HG02870 (cell line): ENCODE results near the gene CPM.
"Not testable (repeated sequence)": the region's sequence is repeated elsewhere in the genome, so short reads cannot be mapped to it uniquely, and the experiment has no call there.

Source experiments
- ATAC-seq: cut with Tn5 transposase; IDR thresholded peaks from one replicate; pipeline ENCODE4 v1.9.1; 2021; ENCODE audit warnings: mild to moderate bottlenecking, moderate library complexity; ENCODE audit not compliant: unreplicated experiment

The CPM gene

DNA sequence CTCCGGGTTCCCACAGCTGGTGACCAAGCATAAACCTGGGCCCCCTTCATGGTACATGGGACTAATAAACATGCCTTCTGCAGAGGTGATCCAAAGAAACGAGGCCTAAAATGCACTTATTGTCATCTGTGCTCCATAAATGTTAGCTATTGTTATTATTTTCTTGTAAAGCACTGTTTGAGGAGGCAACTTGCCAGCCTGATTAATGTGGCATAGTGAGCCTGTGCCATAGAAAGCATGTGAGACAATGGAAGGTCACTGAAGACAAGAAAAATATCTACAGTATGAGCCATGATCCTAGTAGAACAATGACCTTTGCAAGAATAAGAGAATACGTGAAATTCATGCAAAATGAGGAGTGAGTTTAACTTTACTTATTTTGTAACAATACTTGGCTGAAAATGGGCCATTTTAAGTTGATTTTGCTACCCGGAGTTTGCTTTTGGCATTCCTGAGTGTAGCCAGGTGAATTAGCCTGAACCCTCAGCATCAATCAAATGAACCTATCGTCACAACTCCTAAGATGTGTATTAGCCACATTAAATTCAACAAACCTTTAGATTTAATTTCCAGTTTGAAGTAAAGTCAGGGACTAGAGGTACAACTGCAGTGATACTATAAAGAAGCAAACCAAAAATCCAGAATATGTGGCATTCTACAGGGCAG lies 52.2 kb downstream of the CPM start:
- ATAC-seq = no peak

- ATAC-seq = no peak
These were observed 54.1 kb downstream of the CPM start for GRCh38 chr12:68878846-68879245.

- ATAC-seq = no peak
These were observed 54.7 kb downstream of the CPM start for GRCh38 chr12:68878283-68878682.

DNA sequence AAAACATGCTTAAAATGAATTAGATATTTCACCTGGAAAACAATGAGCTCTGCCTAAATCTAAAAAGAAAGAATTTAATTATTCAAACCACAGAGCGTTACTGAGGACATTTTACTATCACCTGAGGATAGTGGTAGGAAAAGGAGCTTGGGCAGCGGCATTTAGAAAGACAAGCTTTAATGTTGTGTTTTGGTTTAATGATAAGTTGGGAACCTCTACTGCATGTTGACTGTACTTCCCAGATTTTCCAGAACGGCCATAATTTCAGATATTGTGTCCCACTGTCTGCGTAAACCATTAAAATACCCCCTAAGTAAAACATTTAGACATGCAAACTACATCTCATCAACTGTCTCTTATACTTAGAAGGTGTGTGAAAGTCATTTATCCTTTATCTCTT lies 55.4 kb downstream of the CPM start:
- no peak for ATAC-seq

- no peak for ATAC-seq
These were observed 56.5 kb downstream of the CPM start for GRCh38 chr12:68876461-68876860.

GRCh38 chr12:68873316-68873715 lies 59.7 kb downstream of the CPM start:
- ATAC-seq = no peak

DNA sequence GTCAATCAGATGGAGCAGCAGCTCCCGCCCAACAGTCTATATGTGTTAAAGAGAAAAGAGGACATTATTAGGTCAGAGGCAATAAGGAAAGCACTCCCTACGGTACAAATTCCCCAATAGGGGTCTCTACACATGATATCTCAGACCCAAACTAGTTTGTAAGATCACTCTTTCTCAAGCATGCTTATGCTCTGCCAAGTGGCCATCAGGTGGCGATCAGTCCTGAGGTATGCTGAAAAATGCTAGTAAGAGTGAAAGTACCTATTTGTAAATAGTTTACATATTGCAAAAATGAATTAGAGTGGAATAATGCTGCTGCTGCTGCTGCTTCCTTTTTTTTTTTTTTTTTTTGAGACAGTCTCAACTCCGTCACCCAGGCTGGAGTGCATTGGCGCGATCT lies 61.0 kb downstream of the CPM start:
- ATAC-seq = no peak

DNA sequence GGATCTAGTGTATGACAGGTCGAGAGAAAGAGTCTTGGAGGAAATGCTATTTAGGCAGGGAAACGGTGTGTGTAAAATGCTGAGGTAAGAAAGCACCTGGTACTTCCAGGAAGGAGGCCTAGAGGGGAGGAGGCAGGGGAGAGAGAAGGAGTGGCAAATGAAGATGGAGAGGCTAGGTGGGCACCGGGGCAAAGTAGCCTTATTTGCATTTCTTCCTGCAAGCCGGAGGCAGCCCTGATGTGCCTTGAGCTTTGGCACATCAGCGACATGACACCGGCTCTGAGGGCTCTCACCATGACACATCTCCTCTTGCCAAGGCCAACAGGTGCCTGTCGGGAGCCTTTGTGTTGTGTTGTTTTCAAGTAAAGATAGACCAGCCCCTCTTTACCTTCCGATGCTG lies 61.6 kb downstream of the CPM start:
- no peak for ATAC-seq

DNA sequence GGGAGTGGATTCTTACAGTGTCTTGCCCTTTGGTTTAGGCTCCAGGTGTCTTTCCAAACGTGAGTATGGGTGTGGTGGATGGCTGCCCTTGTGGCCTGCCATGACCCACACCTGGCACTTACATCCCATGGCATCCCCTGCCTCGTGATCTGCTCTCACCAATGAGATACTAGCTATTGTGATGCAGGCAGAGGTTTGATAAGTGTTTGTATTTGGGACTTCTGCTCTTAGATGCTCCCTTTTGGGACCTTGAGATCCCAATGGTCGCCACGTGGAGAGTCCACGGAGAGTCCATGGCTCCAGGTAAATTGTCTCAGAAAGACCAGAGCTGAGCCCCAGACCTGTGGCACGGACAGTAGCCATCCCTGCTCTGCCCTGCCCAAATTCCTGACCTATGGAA lies 62.5 kb downstream of the CPM start:
- ATAC-seq = no peak

- ATAC-seq = no peak
These were observed 63.0 kb downstream of the CPM start for GRCh38 chr12:68870011-68870410.

GRCh38 chr12:68868043-68868790 lies 64.8 kb downstream of the CPM start:
- ATAC-seq = no peak

DNA sequence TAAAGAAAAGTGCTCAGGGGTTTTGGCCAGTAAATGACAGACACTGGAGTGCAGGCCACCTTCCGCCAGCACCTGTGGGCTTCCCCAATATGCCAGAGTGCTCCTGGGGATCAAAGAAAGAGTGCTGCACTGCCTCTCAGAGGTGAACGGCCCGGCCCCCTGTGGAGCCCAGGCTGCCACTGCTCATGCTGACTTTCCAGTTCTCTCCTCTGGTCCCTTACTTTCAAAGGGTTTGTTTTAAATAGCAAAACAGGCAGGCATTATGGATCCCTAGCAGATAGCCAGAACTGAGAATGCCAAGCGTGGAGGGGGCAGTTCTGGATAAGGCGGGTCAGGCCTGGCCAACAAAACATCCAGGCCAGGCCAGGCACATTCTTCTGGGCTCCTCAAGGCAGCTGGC lies 65.4 kb downstream of the CPM start:
- ATAC-seq = no peak

GRCh38 chr12:68866950-68867349 lies 66.0 kb downstream of the CPM start:
- no peak for ATAC-seq

DNA sequence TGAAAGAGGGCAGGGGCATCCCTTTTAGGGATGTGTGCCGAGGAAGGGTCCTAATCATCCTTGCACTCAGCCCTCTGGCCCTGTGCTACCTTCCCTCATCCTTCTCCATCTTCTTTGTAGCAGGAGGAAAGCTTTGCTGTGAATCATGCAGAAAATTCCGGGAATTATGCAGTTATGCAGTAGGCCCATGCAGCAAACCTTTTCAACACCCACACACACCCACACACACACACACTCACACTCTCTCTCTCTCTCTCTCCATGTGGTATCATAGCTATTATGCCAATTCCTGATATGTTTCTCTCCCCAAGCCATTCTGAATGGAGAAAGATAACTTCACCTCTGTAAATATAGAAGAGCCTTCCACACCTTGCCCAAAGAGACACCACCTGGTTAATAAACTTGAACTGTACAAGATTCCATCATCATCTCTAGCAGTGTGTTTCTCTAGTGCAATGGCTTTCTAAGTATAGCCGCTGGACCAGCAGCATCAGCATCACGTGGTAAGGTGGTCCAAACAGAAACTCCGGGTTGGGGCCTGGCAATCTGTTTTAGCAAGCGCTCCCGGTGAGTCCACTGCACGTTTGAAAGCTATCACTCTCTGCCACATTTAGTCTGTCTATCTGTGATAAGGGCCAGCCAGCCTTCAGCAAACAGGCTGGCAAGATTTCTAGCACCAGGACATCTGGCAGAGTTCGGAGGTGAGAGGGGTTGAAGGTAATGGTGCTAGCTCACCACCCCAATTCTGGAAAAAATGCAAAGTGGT lies 67.4 kb downstream of the CPM start:
- ATAC-seq = no peak

DNA sequence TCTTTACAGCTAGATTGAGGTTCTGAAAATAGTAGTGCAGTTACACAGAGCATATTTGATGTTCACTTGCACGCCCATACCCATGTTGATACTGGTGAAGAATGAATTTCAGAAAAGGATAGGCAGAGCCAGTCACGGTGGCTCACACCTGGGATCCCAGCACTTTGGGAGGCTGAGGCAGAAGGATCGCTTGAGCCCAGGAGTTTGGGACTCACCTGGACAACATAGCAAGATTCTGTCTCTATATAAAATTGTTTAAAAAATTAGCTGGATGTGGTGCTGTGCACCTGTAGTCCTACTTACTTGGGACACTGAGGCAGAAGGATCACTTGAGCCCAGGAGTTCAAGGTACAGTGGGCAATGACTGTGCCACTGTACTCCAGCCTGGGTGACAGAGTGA lies 68.4 kb downstream of the CPM start:
- no peak for ATAC-seq

GRCh38 chr12:68863886-68864454 lies 69.0 kb downstream of the CPM start:
- ATAC-seq = not testable (repeated sequence)

DNA sequence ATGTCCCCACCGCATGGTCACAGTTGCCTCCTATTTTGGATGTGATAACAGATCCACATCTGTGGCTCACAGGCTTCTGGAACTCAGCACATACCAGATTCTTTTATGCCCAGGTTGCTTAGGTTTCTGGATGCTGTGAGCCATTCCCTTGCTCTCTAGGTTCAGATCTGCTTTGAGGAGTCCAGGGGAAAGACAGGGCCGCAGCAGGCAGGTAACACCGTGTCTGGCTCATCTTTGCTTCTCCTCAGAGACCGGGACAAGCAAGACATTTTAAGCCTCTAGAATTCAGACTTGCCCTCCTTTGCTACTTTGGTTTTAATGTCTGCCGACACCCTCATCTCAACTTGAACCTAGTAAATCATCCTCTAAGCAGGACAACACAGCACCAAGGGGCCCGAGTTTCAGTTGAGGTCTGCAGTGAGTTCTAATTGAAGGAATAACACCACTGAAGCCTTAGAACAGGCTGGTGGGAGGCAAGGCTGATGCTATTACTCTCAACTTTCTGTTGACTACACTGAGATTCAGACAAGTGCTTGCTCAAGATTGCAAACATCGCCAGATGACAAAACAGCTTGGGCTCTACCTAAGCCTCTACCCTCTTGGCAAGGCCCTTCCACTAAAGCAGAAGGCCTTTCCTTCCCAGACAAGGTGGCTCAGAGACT lies 69.7 kb downstream of the CPM start:
- no peak for ATAC-seq

GRCh38 chr12:68861890-68862289 lies 71.1 kb downstream of the CPM start:
- ATAC-seq = no peak

DNA sequence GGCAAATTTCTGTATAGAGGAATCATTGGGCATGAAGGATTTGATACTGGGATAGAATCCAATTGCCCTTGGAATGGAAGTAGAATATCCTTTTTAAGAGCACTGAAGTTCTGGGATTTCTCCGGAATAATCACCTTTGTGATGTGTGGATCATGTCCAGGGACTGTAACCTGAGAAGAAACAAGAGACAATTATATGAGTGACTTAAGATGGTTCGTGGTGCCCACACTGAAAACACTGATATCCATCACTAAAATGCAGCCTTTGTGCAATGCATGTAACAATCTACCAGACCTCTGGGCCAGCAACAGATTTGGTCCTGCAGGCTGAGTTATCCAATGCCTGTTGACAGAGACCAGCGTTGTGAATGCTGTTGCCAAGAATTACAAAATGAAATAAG lies 76.5 kb downstream of the CPM start:
- no peak for ATAC-seq

DNA sequence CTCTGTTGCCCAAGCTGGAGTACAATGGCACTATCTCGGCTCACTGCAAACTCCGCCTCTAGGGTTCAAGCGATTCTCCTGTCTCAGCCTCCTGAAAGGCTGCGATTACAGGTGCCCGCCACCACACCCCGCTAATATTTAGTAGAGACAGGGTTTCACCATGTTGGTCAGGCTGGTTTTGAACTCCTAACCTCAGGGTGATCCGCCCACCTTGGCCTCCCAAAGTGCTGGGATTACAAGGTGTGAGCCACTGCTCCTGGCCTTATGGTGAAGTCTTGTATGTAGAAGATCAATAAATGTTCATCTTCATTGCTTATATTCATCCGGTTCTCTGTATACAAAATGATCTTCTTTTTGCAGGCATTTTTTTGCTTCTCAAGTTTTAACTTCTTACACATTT lies 77.2 kb downstream of the CPM start:
- no peak for ATAC-seq

- ATAC-seq = no peak
These were observed 77.9 kb downstream of the CPM start for GRCh38 chr12:68855111-68855510.
